GM23248 (cell line): ENCODE measurements around the gene COX7B. TPM values are rescaled to one million over a fixed set of nuclear protein-coding genes. Genes with fewer than 3 reads are reported as not detected.
"Not testable (repeated sequence)": the region's sequence is repeated elsewhere in the genome, so short reads cannot be mapped to it uniquely, and the experiment has no call there.

Experiments used
- DNase-seq: peaks from one replicate; pipeline ENCODE4 v3.0.0-alpha.2; 2015
- H2AFZ ChIP-seq: fragments of 200-600 bp; sonication (generic); 2 replicates; pipeline ENCODE4 v1.6.1; 2016; ENCODE audit warnings: antibody characterized with exemption
- H3F3A ChIP-seq: fragments of 200-600 bp; sonication (generic); 2 replicates; pipeline ENCODE4 v1.6.1; 2016; ENCODE audit warnings: mild to moderate bottlenecking, antibody characterized with exemption, mixed run types; ENCODE audit not compliant: insufficient read depth
- H3K27ac ChIP-seq: fragments of 200-600 bp; sonication (generic); 2 replicates; pipeline ENCODE4 v1.5.1; 2016; ENCODE audit warnings: mild to moderate bottlenecking
- H3K27me3 ChIP-seq: fragments of 200-600 bp; sonication (generic); replicated peaks from 2 replicates; pipeline ENCODE4 v1.6.1; 2016; ENCODE audit warnings: mild to moderate bottlenecking; ENCODE audit not compliant: insufficient read depth
- H3K36me3 ChIP-seq: fragments of 200-600 bp; sonication (generic); 2 replicates; pipeline ENCODE4 v1.6.1; 2016; ENCODE audit warnings: low read depth, mild to moderate bottlenecking
- H3K4me1 ChIP-seq: fragments of 200-600 bp; sonication (generic); 2 replicates; pipeline ENCODE4 v1.6.1; 2016; ENCODE audit warnings: mild to moderate bottlenecking; ENCODE audit not compliant: insufficient read depth
- H3K4me2 ChIP-seq: fragments of 200-600 bp; sonication (generic); one replicate; pipeline ENCODE4 v1.6.1; 2016; ENCODE audit warnings: mild to moderate bottlenecking; ENCODE audit not compliant: unreplicated experiment
- H3K4me3 ChIP-seq: fragments of 200-600 bp; sonication (generic); 2 replicates; pipeline ENCODE4 v1.5.1; 2016; ENCODE audit warnings: mild to moderate bottlenecking
- H3K79me2 ChIP-seq: fragments of 200-600 bp; sonication (generic); 2 replicates; pipeline ENCODE4 v1.6.1; 2016; ENCODE audit warnings: mild to moderate bottlenecking; ENCODE audit not compliant: insufficient read depth
- H3K9ac ChIP-seq: fragments of 200-600 bp; sonication (generic); 2 replicates; pipeline ENCODE4 v1.6.1; 2016; ENCODE audit warnings: mild to moderate bottlenecking
- H3K9me2 ChIP-seq: fragments of 200-600 bp; sonication (generic); 2 replicates; pipeline ENCODE4 v1.6.1; 2016; ENCODE audit warnings: mixed run types, mild to moderate bottlenecking, moderate library complexity; ENCODE audit not compliant: insufficient read depth
- H3K9me3 ChIP-seq: fragments of 200-600 bp; sonication (generic); one replicate; pipeline ENCODE4 v1.6.1; 2017; ENCODE audit warnings: low read depth
- H4K20me1 ChIP-seq: fragments of 200-600 bp; sonication (generic); 2 replicates; pipeline ENCODE4 v1.6.0; 2016; ENCODE audit not compliant: insufficient read depth
- EZH2 ChIP-seq: fragments of 200-600 bp; sonication (generic); IDR thresholded peaks from 2 replicates; pipeline ENCODE4 v1.6.1; 2018; ENCODE audit warnings: antibody characterized with exemption, mild to moderate bottlenecking; ENCODE audit not compliant: insufficient read depth, poor library complexity, severe bottlenecking
- EZH2phosphoT487 ChIP-seq: fragments of 200-600 bp; sonication (generic); IDR thresholded peaks from 2 replicates; pipeline ENCODE4 v1.6.1; 2018; ENCODE audit warnings: antibody characterized with exemption, moderate library complexity, mild to moderate bottlenecking, low read depth; ENCODE audit not compliant: insufficient read depth
- WGBS, 2 experiments: methylation state at CpG; one replicate each; pipeline ENCODE4 v1.1.6; 2015 to 2017; ENCODE audit warnings: low lambda C conversion rate in 2 of 2, low coverage in 1 of 2; ENCODE audit errors: missing lambda C conversion rate in 2 of 2; 5-methylcytosine and 5-hydroxymethylcytosine counted together
- in situ Hi-C: fragments of 300-500 bp; cut with MboI; formaldehyde crosslinking; loops from 2 replicates; pipeline ENCODE4 v1.15.0; 2020
- polyA plus RNA-seq: library from polyadenylated mRNA; unstranded; fragments of >200 nt; fragmentation: Nextera tagmentation; extraction: Ambion mirVana; gene quantifications from 2 replicates; pipeline ENCODE4 v1.2.1, GENCODE V29; 2016
- total RNA-seq: library from RNA; depleted of rRNA; stranded (reverse); fragments of >200 nt; shearing (Covaris generic); gene quantifications from 2 replicates; pipeline ENCODE4 v1.2.3, GENCODE V29; 2014

Gene COX7B
- total and polyA plus RNA-seq, 2 experiments from 2014 or later = 168 to 335 TPM

DNA sequence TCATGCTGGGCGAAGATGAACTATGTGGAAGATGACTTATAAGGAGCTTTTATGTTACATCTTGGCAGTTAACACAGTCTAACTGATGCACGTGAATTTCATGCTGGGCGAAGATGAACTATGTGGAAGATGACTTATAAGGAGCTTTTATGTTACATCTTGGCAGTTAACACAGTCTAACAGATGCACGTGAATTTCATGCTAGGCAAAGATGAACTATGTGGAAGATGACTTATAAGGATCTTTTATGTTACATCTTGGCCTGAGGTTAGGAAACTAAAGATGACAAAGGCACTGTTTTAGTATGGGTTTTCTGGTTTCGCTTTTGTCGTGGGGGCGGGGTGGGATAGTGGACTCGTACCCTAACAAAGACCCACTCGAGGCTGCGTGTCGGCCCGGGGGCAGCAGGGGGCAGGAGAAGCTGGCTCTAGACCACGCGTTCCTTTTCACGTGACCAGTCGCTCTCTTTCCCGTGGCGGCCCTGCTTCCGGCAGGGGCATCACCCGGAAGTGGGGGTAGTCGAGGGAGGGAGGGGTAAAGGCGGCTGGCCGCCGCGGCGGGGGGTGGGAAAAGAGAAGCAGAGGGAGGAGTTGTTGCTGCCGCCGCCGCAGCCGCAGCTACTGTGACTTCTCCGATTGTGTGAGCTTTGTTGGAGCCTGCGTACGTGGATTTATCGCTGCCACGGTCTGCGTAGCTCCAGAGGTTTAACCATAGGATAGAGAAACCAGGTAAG is 11.0 kb downstream of the COX7B start, which contains the start of gene ATP7A:
Gene ATP7A, plus strand, starts transcription at position 586 of the 733 bp plus-strand sequence. CDS start 60,949 bp downstream, outside the sequence.
- Histone ChIP-seq H3F3A (peaks cover 11% of the 10 kb centered on the region), H3K27me3 (no peaks in the 10 kb centered on the region), H3K79me2 (peaks cover 36% of the 10 kb centered on the region), H3K4me1 (no peaks in the 10 kb centered on the region; the same call in 1 of the 2 replicates), H3K4me3 (peak within 1 kb of the TSS; percentile 89), H3K9me3 (no peaks in the 10 kb centered on the region), H3K36me3 (no peaks in the 10 kb centered on the region), H3K4me2 (peak within 1 kb of the TSS; percentile 93), H2AFZ (peak within 1 kb of the TSS; percentile 98), H3K27ac (peak within 1 kb of the TSS; percentile 83), H4K20me1 (no peaks in the 10 kb centered on the region), H3K9ac (peak within 1 kb of the TSS; percentile 95), H3K9me2 (no peaks in the 10 kb centered on the region)
- WGBS, 2 experiments = 1 to 3% methylated on average over 15 to 20 of the region's 36 CpGs
- peak; percentile 89 for DNase-seq
- no peak for TF ChIP-seq EZH2phosphoT487
- TF ChIP-seq EZH2 = no peak
- in situ Hi-C loops = no loop called here

DNA sequence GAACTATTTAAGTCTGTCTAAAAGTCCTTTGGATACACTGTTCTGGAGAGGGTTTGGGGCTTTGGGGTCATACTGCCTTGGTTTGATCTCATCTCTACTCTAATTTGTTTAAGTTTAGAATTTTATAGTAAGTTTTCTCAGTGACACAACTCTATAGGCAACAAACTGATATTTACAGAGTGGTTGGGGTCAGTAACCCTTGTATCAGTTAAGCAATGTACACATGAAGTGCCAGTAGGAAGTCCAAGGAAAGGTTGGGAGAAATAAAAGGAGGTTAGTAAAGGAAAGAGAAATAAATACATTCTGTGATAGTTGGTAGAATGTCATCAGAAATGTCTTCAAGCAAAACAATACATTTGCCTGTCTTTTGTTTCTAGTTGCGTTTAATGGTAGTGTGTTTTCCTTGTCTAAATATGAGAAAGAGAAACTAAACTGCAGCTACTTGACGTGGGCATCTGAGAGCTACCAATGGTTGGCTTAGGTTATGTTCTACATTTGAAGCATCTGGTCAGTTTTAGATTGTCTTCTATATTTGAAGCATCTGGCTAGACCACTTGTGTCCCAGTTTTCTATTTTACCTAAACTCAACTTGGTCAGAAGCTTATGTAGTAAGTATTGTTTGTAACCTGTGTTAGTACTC is 18.1 kb downstream of the COX7B start:
- Histone ChIP-seq H3F3A (no peaks in the 10 kb centered on the region), H2AFZ (no peak overlapping the region), H3K79me2 (peaks cover 33% of the 10 kb centered on the region), H3K36me3 (no peaks in the 10 kb centered on the region), H3K4me2 (no peak overlapping the region), H3K27ac (no peak overlapping the region), H3K27me3 (no peaks in the 10 kb centered on the region), H3K4me3 (no peak overlapping the region), H3K9me3 (no peaks in the 10 kb centered on the region), H3K9ac (no peak overlapping the region), H3K9me2 (no peaks in the 10 kb centered on the region), H4K20me1 (no peaks in the 10 kb centered on the region), H3K4me1 (no peaks in the 10 kb centered on the region)
- WGBS, 2 experiments = 94 to 100% methylated on average over 2 of the region's 2 CpGs
- no peak for DNase-seq
- TF ChIP-seq EZH2phosphoT487 (no peak), EZH2 (no peak)
- in situ Hi-C loops = no loop called here

DNA sequence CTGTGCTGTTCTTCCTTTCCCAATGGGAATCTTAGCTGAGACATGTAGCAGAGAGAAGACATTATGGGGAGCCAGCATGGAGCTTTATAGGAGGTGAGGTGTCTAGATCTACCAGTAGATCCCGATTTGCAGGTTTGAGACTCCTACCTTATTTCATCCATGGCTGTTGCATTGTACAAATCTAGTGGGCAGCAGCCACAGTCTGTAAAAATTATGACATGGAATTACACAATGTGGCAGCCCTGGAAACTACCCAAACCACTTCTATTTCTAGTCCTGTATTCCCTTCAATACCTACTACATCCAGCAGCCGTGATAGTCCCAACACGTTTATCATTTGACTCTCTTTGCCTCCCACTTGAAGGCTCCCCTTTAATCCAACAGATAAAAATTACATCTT is 19.3 kb downstream of the COX7B start:
- no peaks in the 10 kb centered on the region for H3K27me3 ChIP-seq
- TF ChIP-seq EZH2phosphoT487 = no peak
- TF ChIP-seq EZH2 = no peak
- no peaks in the 10 kb centered on the region for H3K9me2 ChIP-seq
- DNase-seq = peak; percentile 24
- H3K4me2 ChIP-seq = no peak overlapping the region
- no peaks in the 10 kb centered on the region for H3F3A ChIP-seq
- 33 to 41% methylated on average over 3 of the region's 3 CpGs for WGBS, 2 experiments
- H3K79me2 ChIP-seq = peaks cover 21% of the 10 kb centered on the region
- H3K9me3 ChIP-seq = no peaks in the 10 kb centered on the region
- no peaks in the 10 kb centered on the region for H3K4me1 ChIP-seq
- H3K4me3 ChIP-seq = no peak overlapping the region
- in situ Hi-C loops = no loop called here
- no peaks in the 10 kb centered on the region for H3K36me3 ChIP-seq
- H4K20me1 ChIP-seq = no peaks in the 10 kb centered on the region
- no peak overlapping the region for H3K9ac ChIP-seq
- H2AFZ ChIP-seq = no peak overlapping the region
- no peak overlapping the region for H3K27ac ChIP-seq

DNA sequence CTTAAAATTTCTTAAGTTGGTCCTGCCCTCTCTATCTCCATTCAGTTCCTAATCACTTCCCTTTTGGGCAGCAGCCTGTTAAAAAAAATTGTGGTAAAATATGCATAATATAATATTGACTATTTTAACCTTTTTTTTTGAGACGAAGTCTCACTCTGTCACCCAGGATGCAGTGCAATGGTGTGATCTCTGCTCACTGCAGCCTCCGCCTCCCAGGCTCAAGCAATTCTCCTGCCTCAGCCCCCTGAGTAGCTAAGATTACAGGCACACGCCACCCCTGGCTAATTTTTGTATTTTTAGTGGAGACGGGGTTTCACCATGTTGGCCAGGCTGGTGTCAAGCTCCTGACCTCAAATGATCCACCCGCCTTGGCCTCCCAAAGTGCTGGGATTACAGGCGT is 20.1 kb downstream of the COX7B start:
- H3K27ac ChIP-seq, H3K9me3 ChIP-seq, H3K9ac ChIP-seq, DNase-seq, H4K20me1 ChIP-seq, H3K4me2 ChIP-seq, H3K27me3 ChIP-seq, H3F3A ChIP-seq, H3K4me1 ChIP-seq, in situ Hi-C loops, H2AFZ ChIP-seq, H3K9me2 ChIP-seq, H3K4me3 ChIP-seq, H3K36me3 ChIP-seq: not testable (repeated sequence)
- peaks cover 17% of the 10 kb centered on the region for H3K79me2 ChIP-seq
- 88% methylated on average over 6 of the region's 6 CpGs for WGBS, 2 experiments
